ENCODE measurements around the gene RPEL1.
"Not testable (repeated sequence)": the region's sequence is repeated elsewhere in the genome, so short reads cannot be mapped to it uniquely, and the experiment has no call there.

The RPEL1 gene

GRCh38 chr10:103245587-103245986 lies at the start of gene RPEL1:
Gene RPEL1, plus strand, starts transcription at chr10:103245887. Its CDS starts 110 bp downstream, at chr10:103245997.
- not testable (repeated sequence) for H3K27me3 ChIP-seq (ENCODE audit: control insufficient read depth in 1 of 2, insufficient read depth in 2 of 2, low read length in 2 of 2); H3K9ac ChIP-seq (ENCODE audit: low read depth in 1 of 2, low read length in 2 of 2)

GRCh38 chr10:103196516-103196915 lies 49.2 kb upstream of the RPEL1 start:
- H3K4me3 ChIP-seq (ENCODE audit: low read depth in 1 of 2, low read length in 2 of 2): no peak overlapping the region
- no peaks in the 10 kb centered on the region for H3K9me3 ChIP-seq (ENCODE audit: control insufficient read depth in 1 of 2, low read length in 2 of 2)
- no peaks in the 10 kb centered on the region for H3K27me3 ChIP-seq (ENCODE audit: control insufficient read depth in 1 of 2, insufficient read depth in 2 of 2, low read length in 2 of 2)
- H3K4me1 ChIP-seq (ENCODE audit: control insufficient read depth in 1 of 2, insufficient read depth in 2 of 2, low read length in 2 of 2): peaks cover 13 to 16% of the 10 kb centered on the region in 2 donors
- no peaks in the 10 kb centered on the region for H3K36me3 ChIP-seq (ENCODE audit: control insufficient read depth in 1 of 2, insufficient read depth in 2 of 2, low read length in 2 of 2)
- H3K9ac ChIP-seq (ENCODE audit: low read depth in 1 of 2, low read length in 2 of 2): no peak overlapping the region
- H3K27ac ChIP-seq (ENCODE audit: low read depth, low read length): no peak overlapping the region

More at GRCh38 chr10:103245587-103245986, at the start of gene RPEL1:
- H3K36me3 ChIP-seq (ENCODE audit: control insufficient read depth in 1 of 2, insufficient read depth in 2 of 2, low read length in 2 of 2); H3K27ac ChIP-seq (ENCODE audit: low read depth, low read length); H3K4me3 ChIP-seq (ENCODE audit: low read depth in 1 of 2, low read length in 2 of 2); H3K9me3 ChIP-seq (ENCODE audit: control insufficient read depth in 1 of 2, low read length in 2 of 2): not testable (repeated sequence)
- H3K4me1 ChIP-seq (ENCODE audit: control insufficient read depth in 1 of 2, insufficient read depth in 2 of 2, low read length in 2 of 2): peaks cover 6 to 12% of the 10 kb centered on the region in 2 donors

GRCh38 chr10:103197174-103197573 lies 48.5 kb upstream of the RPEL1 start:
- Histone ChIP-seq H3K36me3 (ENCODE audit: control insufficient read depth in 1 of 2, insufficient read depth in 2 of 2, low read length in 2 of 2) (no peaks in the 10 kb centered on the region), H3K9me3 (ENCODE audit: control insufficient read depth in 1 of 2, low read length in 2 of 2) (no peaks in the 10 kb centered on the region), H3K9ac (ENCODE audit: low read depth in 1 of 2, low read length in 2 of 2) (no peak overlapping the region), H3K27me3 (ENCODE audit: control insufficient read depth in 1 of 2, insufficient read depth in 2 of 2, low read length in 2 of 2) (no peaks in the 10 kb centered on the region), H3K27ac (ENCODE audit: low read depth, low read length) (no peak overlapping the region), H3K4me1 (ENCODE audit: control insufficient read depth in 1 of 2, insufficient read depth in 2 of 2, low read length in 2 of 2) (peaks cover 11 to 13% of the 10 kb centered on the region in 2 donors), H3K4me3 (ENCODE audit: low read depth in 1 of 2, low read length in 2 of 2) (no peak overlapping the region)

- no peaks in the 10 kb centered on the region for H3K36me3 ChIP-seq (ENCODE audit: control insufficient read depth in 1 of 2, insufficient read depth in 2 of 2, low read length in 2 of 2)
- H3K4me3 ChIP-seq (ENCODE audit: low read depth in 1 of 2, low read length in 2 of 2): no peak overlapping the region
Measured at GRCh38 chr10:103197903-103198302, 47.8 kb upstream of the RPEL1 start.

GRCh38 chr10:103198648-103199047 lies 47.0 kb upstream of the RPEL1 start:
- H3K4me3 ChIP-seq (ENCODE audit: low read depth in 1 of 2, low read length in 2 of 2): no peak overlapping the region
- H3K4me1 ChIP-seq (ENCODE audit: control insufficient read depth in 1 of 2, insufficient read depth in 2 of 2, low read length in 2 of 2): peaks cover 7 to 8% of the 10 kb centered on the region in 2 donors
- H3K27ac ChIP-seq (ENCODE audit: low read depth, low read length): no peak overlapping the region
- H3K9me3 ChIP-seq (ENCODE audit: control insufficient read depth in 1 of 2, low read length in 2 of 2): no peaks in the 10 kb centered on the region
- no peaks in the 10 kb centered on the region for H3K27me3 ChIP-seq (ENCODE audit: control insufficient read depth in 1 of 2, insufficient read depth in 2 of 2, low read length in 2 of 2)
- no peaks in the 10 kb centered on the region for H3K36me3 ChIP-seq (ENCODE audit: control insufficient read depth in 1 of 2, insufficient read depth in 2 of 2, low read length in 2 of 2)
- H3K9ac ChIP-seq (ENCODE audit: low read depth in 1 of 2, low read length in 2 of 2): no peak overlapping the region

More at GRCh38 chr10:103197903-103198302, 47.8 kb upstream of the RPEL1 start:
- Histone ChIP-seq H3K27me3 (ENCODE audit: control insufficient read depth in 1 of 2, insufficient read depth in 2 of 2, low read length in 2 of 2) (no peaks in the 10 kb centered on the region), H3K9ac (ENCODE audit: low read depth in 1 of 2, low read length in 2 of 2) (no peak overlapping the region), H3K4me1 (ENCODE audit: control insufficient read depth in 1 of 2, insufficient read depth in 2 of 2, low read length in 2 of 2) (peaks cover 11 to 13% of the 10 kb centered on the region in 2 donors), H3K9me3 (ENCODE audit: control insufficient read depth in 1 of 2, low read length in 2 of 2) (no peaks in the 10 kb centered on the region), H3K27ac (ENCODE audit: low read depth, low read length) (no peak overlapping the region)

GRCh38 chr10:103199488-103199887 lies 46.2 kb upstream of the RPEL1 start:
- Histone ChIP-seq H3K36me3 (ENCODE audit: control insufficient read depth in 1 of 2, insufficient read depth in 2 of 2, low read length in 2 of 2) (no peaks in the 10 kb centered on the region), H3K9ac (ENCODE audit: low read depth in 1 of 2, low read length in 2 of 2) (no peak overlapping the region), H3K4me3 (ENCODE audit: low read depth in 1 of 2, low read length in 2 of 2) (no peak overlapping the region), H3K27me3 (ENCODE audit: control insufficient read depth in 1 of 2, insufficient read depth in 2 of 2, low read length in 2 of 2) (no peaks in the 10 kb centered on the region), H3K9me3 (ENCODE audit: control insufficient read depth in 1 of 2, low read length in 2 of 2) (no peaks in the 10 kb centered on the region), H3K4me1 (ENCODE audit: control insufficient read depth in 1 of 2, insufficient read depth in 2 of 2, low read length in 2 of 2) (peaks cover 0 to under 1% of the 10 kb centered on the region in 2 donors), H3K27ac (ENCODE audit: low read depth, low read length) (no peak overlapping the region)

GRCh38 chr10:103202319-103202718 lies 43.4 kb upstream of the RPEL1 start:
- Histone ChIP-seq H3K27me3 (ENCODE audit: control insufficient read depth in 1 of 2, insufficient read depth in 2 of 2, low read length in 2 of 2) (no peaks in the 10 kb centered on the region), H3K36me3 (ENCODE audit: control insufficient read depth in 1 of 2, insufficient read depth in 2 of 2, low read length in 2 of 2) (no peaks in the 10 kb centered on the region), H3K9me3 (ENCODE audit: control insufficient read depth in 1 of 2, low read length in 2 of 2) (no peaks in the 10 kb centered on the region), H3K4me3 (ENCODE audit: low read depth in 1 of 2, low read length in 2 of 2) (no peak overlapping the region), H3K9ac (ENCODE audit: low read depth in 1 of 2, low read length in 2 of 2) (no peak overlapping the region), H3K27ac (ENCODE audit: low read depth, low read length) (no peak overlapping the region), H3K4me1 (ENCODE audit: control insufficient read depth in 1 of 2, insufficient read depth in 2 of 2, low read length in 2 of 2) (no peaks in the 10 kb centered on the region)

- Histone ChIP-seq H3K9ac (ENCODE audit: low read depth in 1 of 2, low read length in 2 of 2) (no peak overlapping the region), H3K27ac (ENCODE audit: low read depth, low read length) (no peak overlapping the region), H3K9me3 (ENCODE audit: control insufficient read depth in 1 of 2, low read length in 2 of 2) (no peaks in the 10 kb centered on the region), H3K27me3 (ENCODE audit: control insufficient read depth in 1 of 2, insufficient read depth in 2 of 2, low read length in 2 of 2) (no peaks in the 10 kb centered on the region), H3K4me3 (ENCODE audit: low read depth in 1 of 2, low read length in 2 of 2) (no peak overlapping the region), H3K36me3 (ENCODE audit: control insufficient read depth in 1 of 2, insufficient read depth in 2 of 2, low read length in 2 of 2) (no peaks in the 10 kb centered on the region), H3K4me1 (ENCODE audit: control insufficient read depth in 1 of 2, insufficient read depth in 2 of 2, low read length in 2 of 2) (no peaks in the 10 kb centered on the region)
Measured at GRCh38 chr10:103203466-103203865, 42.2 kb upstream of the RPEL1 start.

- no peak overlapping the region for H3K9ac ChIP-seq (ENCODE audit: low read depth in 1 of 2, low read length in 2 of 2)
- no peaks in the 10 kb centered on the region for H3K36me3 ChIP-seq (ENCODE audit: control insufficient read depth in 1 of 2, insufficient read depth in 2 of 2, low read length in 2 of 2)
- H3K4me1 ChIP-seq (ENCODE audit: control insufficient read depth in 1 of 2, insufficient read depth in 2 of 2, low read length in 2 of 2): no peaks in the 10 kb centered on the region
- no peak overlapping the region for H3K4me3 ChIP-seq (ENCODE audit: low read depth in 1 of 2, low read length in 2 of 2)
- H3K27ac ChIP-seq (ENCODE audit: low read depth, low read length): no peak overlapping the region
- H3K9me3 ChIP-seq (ENCODE audit: control insufficient read depth in 1 of 2, low read length in 2 of 2): no peaks in the 10 kb centered on the region
- H3K27me3 ChIP-seq (ENCODE audit: control insufficient read depth in 1 of 2, insufficient read depth in 2 of 2, low read length in 2 of 2): no peaks in the 10 kb centered on the region
Measured at GRCh38 chr10:103204353-103205255, 41.1 kb upstream of the RPEL1 start.

GRCh38 chr10:103205401-103205800 lies 40.3 kb upstream of the RPEL1 start:
- not testable (repeated sequence) for H3K9ac ChIP-seq (ENCODE audit: low read depth in 1 of 2, low read length in 2 of 2); H3K9me3 ChIP-seq (ENCODE audit: control insufficient read depth in 1 of 2, low read length in 2 of 2)

More at GRCh38 chr10:103205401-103205800, 40.3 kb upstream of the RPEL1 start:
- not testable (repeated sequence) for H3K36me3 ChIP-seq (ENCODE audit: control insufficient read depth in 1 of 2, insufficient read depth in 2 of 2, low read length in 2 of 2); H3K4me1 ChIP-seq (ENCODE audit: control insufficient read depth in 1 of 2, insufficient read depth in 2 of 2, low read length in 2 of 2); H3K27me3 ChIP-seq (ENCODE audit: control insufficient read depth in 1 of 2, insufficient read depth in 2 of 2, low read length in 2 of 2); H3K27ac ChIP-seq (ENCODE audit: low read depth, low read length); H3K4me3 ChIP-seq (ENCODE audit: low read depth in 1 of 2, low read length in 2 of 2)
